Right lobe of liver (tissue), 4 donors: ENCODE results near the gene SOX15.
A peak's percentile ranks its signal among the peaks of the same experiment; 100 is the strongest.

Experiments
- POLR2A ChIP-seq: fragments of 450-650 bp; IDR thresholded peaks from one replicate; pipeline ENCODE4 v1.6.1; 2017; ENCODE audit warnings: antibody characterized with exemption, mild to moderate bottlenecking
- TF ChIP-seq, protein P1 (sequence below), 4 donors: fragments of 200-600 bp in 3 of 4; fragments of 450-650 bp in 1 of 4; IDR thresholded peaks; one replicate each; pipeline versions ENCODE4 v1.5.1 to v1.8.0; 2016 to 2022; ENCODE audit warnings: antibody characterized with exemption in 4 of 4, mild to moderate bottlenecking in 2 of 4
- donor health status: DM: no; HTN: no; CAD: no.
- donor health status: DM: no; HTN: no; CAD: no.
- donor health status: DM: no; HTN: yes; CAD: no.

GRCh38 chr17:7579001-7579833, 10.7 kb downstream of the SOX15 start, which contains the start of gene CD68:
- TF ChIP-seq, protein P1, sequence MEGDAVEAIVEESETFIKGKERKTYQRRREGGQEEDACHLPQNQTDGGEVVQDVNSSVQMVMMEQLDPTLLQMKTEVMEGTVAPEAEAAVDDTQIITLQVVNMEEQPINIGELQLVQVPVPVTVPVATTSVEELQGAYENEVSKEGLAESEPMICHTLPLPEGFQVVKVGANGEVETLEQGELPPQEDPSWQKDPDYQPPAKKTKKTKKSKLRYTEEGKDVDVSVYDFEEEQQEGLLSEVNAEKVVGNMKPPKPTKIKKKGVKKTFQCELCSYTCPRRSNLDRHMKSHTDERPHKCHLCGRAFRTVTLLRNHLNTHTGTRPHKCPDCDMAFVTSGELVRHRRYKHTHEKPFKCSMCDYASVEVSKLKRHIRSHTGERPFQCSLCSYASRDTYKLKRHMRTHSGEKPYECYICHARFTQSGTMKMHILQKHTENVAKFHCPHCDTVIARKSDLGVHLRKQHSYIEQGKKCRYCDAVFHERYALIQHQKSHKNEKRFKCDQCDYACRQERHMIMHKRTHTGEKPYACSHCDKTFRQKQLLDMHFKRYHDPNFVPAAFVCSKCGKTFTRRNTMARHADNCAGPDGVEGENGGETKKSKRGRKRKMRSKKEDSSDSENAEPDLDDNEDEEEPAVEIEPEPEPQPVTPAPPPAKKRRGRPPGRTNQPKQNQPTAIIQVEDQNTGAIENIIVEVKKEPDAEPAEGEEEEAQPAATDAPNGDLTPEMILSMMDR (IDR thresholded peaks at IDR 0.05), result no peak
- TF ChIP-seq POLR2A, result peak; percentile 83
